ENCODE results near the gene SMAD3. TPM values are rescaled to one million over a fixed set of nuclear protein-coding genes. Genes with fewer than 3 reads are reported as not detected.

SMAD3 gene
- total RNA-seq, 1 donor from 2014 or later = 18.8 TPM

DNA sequence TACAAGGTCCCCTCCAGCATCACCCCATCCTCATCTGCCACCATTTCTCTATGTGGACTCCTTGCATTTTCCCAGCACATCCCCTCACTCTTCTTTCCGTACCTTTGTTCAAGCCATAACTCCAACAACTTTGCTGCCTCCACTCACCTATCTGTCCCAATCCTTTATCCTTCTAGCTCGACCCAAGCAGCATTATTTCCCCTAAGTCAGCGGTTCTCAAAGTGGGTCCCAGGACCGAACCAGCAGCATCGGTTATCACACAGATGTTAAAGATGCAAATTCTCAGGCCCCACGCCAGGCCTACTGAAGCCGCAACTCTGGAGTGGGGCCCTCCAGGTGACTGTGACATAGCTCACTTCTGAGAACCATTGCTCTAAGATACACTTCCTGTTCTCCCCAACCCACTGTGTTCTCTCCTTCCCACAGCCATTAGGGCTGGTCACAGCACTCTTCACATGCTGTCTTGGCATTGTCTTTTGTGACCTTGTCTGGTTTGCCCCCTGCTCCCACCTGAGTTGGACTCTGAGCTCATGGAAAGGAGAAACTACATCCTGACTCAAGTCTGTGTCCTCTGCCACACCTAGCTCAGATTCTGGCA, 132.9 kb downstream of the SMAD3 start:
- no peak overlapping the region for H3K27ac ChIP-seq (replicated peaks)
- TF ChIP-seq, protein P1, sequence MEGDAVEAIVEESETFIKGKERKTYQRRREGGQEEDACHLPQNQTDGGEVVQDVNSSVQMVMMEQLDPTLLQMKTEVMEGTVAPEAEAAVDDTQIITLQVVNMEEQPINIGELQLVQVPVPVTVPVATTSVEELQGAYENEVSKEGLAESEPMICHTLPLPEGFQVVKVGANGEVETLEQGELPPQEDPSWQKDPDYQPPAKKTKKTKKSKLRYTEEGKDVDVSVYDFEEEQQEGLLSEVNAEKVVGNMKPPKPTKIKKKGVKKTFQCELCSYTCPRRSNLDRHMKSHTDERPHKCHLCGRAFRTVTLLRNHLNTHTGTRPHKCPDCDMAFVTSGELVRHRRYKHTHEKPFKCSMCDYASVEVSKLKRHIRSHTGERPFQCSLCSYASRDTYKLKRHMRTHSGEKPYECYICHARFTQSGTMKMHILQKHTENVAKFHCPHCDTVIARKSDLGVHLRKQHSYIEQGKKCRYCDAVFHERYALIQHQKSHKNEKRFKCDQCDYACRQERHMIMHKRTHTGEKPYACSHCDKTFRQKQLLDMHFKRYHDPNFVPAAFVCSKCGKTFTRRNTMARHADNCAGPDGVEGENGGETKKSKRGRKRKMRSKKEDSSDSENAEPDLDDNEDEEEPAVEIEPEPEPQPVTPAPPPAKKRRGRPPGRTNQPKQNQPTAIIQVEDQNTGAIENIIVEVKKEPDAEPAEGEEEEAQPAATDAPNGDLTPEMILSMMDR (IDR thresholded peaks at IDR 0.05; ENCODE audit: borderline replicate concordance) = no peak
- DNase-seq = no peak
- peaks cover 13% of the 10 kb centered on the region for H3K36me3 ChIP-seq
- no peaks in the 10 kb centered on the region for H3K27me3 ChIP-seq (ENCODE audit: low read depth)
- no peak overlapping the region for H3K4me3 ChIP-seq
- H3K4me1 ChIP-seq = peaks cover 83% of the 10 kb centered on the region
- H3K9me3 ChIP-seq (replicated peaks) = no peaks in the 10 kb centered on the region
- intact Hi-C loops (cut with micrococcal nuclease) = no loop called here

DNA sequence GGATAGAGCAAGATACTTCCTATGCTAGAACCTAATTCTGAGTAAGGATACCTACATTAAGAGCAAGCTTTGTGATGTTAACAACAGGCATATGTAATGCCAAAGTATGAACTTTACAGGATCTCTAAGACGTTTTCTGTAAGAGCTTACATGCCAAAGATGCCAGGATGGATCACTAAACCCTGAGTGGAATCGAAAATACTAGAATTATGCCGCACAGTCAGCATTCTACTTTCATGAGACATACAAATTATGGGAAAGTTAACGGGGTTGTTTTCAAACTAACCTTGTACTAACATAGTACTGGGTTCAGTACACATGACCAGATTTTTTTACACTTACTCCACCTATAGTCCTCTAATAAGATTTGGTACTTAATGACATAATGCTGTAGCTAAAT, 134.0 kb downstream of the SMAD3 start:
- H3K27ac ChIP-seq (replicated peaks) = no peak overlapping the region
- no peaks in the 10 kb centered on the region for H3K27me3 ChIP-seq (ENCODE audit: low read depth)
- TF ChIP-seq, protein P1 (IDR thresholded peaks at IDR 0.05; ENCODE audit: borderline replicate concordance) = no peak
- H3K4me1 ChIP-seq = peaks cover 77% of the 10 kb centered on the region
- DNase-seq = no peak
- intact Hi-C loops (cut with micrococcal nuclease) = no loop called here
- H3K9me3 ChIP-seq (replicated peaks) = no peaks in the 10 kb centered on the region
- peaks cover 17% of the 10 kb centered on the region for H3K36me3 ChIP-seq
- no peak overlapping the region for H3K4me3 ChIP-seq

DNA sequence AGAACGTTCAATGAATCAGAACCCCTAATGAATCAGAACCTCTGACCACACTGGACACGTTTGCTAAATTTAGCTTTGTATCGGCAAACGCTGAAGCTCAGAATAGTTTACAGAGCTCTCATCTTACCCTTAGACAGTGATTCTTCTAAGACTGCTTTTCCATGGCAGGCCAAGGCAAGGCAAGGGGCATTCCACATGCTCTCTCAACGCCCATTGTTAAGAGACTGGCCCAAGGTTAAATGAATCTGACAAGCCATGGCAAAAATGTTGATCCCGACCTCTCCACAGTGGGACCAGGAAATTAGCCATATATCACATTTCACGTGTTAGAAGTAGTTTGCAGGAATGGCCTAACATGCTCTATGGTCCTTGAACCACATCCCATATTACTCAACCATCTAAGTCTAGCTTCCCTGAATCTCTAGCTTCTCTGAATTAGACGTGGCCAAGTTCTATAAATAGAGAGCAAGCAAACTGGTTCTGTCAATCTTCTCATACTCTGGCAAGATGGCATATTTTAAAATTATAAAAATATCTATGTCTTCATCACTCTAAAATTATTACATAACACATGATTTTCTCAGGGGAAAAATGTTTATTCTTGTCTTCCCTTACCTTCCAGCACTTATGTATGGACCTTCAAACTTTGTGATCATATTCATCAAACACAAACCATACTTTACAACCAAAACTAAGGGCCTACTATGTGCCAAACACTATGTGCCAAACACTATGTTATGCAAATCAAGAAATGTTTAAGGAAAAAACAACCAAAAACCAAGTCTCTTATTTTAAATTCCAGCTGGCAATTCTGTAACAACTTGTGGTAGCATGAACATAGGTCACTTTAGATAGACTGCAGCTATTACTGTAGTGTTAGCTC, 134.7 kb downstream of the SMAD3 start:
- no peaks in the 10 kb centered on the region for H3K9me3 ChIP-seq (replicated peaks)
- TF ChIP-seq, protein P1 (IDR thresholded peaks at IDR 0.05; ENCODE audit: borderline replicate concordance) = no peak
- intact Hi-C loops (cut with micrococcal nuclease) = no loop called here
- no peaks in the 10 kb centered on the region for H3K27me3 ChIP-seq (ENCODE audit: low read depth)
- no peak for DNase-seq
- peaks cover 70% of the 10 kb centered on the region for H3K4me1 ChIP-seq
- peak overlapping the region; percentile 9 for H3K27ac ChIP-seq (replicated peaks)
- peaks cover 20% of the 10 kb centered on the region for H3K36me3 ChIP-seq
- H3K4me3 ChIP-seq = no peak overlapping the region

DNA sequence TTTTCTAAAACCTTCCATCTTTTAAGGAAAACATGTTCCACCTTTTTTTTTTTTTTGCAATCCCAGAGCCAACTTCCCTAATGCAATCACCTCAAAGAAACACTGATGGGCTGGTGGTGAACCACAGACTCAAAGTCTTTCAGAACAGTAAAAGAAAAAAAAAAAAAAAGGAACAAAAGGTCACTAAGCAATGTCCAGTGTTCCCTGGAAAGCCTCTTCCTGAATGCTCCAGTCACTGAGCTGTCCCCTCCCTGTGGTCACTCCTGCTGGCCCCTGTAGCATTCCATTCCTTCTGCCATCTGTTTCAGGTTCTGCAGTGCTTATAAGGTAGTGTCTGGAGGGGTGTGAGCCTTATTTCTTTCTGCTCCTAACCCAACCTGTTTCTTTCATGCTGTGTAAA, 135.7 kb downstream of the SMAD3 start:
- H3K36me3 ChIP-seq = peaks cover 26% of the 10 kb centered on the region
- intact Hi-C loops (cut with micrococcal nuclease) = no loop called here
- no peak overlapping the region for H3K27ac ChIP-seq (replicated peaks)
- no peaks in the 10 kb centered on the region for H3K9me3 ChIP-seq (replicated peaks)
- no peak for DNase-seq
- TF ChIP-seq, protein P1 (IDR thresholded peaks at IDR 0.05; ENCODE audit: borderline replicate concordance) = no peak
- H3K4me1 ChIP-seq = peaks cover 65% of the 10 kb centered on the region
- H3K4me3 ChIP-seq = no peak overlapping the region
- H3K27me3 ChIP-seq (ENCODE audit: low read depth) = no peaks in the 10 kb centered on the region

DNA sequence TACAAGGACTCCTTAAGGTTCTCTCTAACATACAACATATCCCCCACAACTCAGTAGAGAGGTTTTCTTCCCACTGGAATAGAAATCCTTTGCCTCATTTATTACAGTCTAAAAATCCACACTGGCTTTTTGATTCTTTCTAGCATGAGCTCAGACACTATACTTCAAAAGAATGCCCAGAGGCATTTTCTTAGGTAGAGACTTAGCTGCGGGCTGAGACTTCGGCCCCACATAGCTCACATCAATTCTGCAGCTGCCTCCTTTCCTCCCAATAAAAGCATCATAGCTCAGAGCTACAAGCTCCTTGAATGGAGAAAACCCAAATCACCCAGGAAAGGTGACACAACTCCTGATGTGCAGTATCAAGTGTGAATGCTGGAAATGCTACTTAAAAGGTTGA, 136.7 kb downstream of the SMAD3 start:
- no peaks in the 10 kb centered on the region for H3K9me3 ChIP-seq (replicated peaks)
- peaks cover 28% of the 10 kb centered on the region for H3K36me3 ChIP-seq
- H3K4me3 ChIP-seq = no peak overlapping the region
- intact Hi-C loops (cut with micrococcal nuclease) = no loop called here
- no peak for DNase-seq
- TF ChIP-seq, protein P1 (IDR thresholded peaks at IDR 0.05; ENCODE audit: borderline replicate concordance) = no peak
- no peaks in the 10 kb centered on the region for H3K27me3 ChIP-seq (ENCODE audit: low read depth)
- H3K4me1 ChIP-seq = peaks cover 59% of the 10 kb centered on the region
- no peak overlapping the region for H3K27ac ChIP-seq (replicated peaks)

All from left ventricle myocardium inferior (tissue), 1 donor.